Esophagus muscularis mucosa (tissue), 4 donors: ENCODE results near the gene RBM17. TPM values are rescaled to one million over a fixed set of nuclear protein-coding genes. Genes with fewer than 3 reads are reported as not detected.

ENCODE experiments used
- DNase-seq: peaks from one replicate; pipeline ENCODE4 v3.0.0-alpha.2; 2017; ENCODE audit errors: extremely low spot score
- H3K27ac ChIP-seq, 4 donors: fragments of 200-600 bp; sonication (generic); replicated peaks in 1 of 4; 1 replicate in 3 of 4; 2 replicates in 1 of 4; pipeline ENCODE4 v1.5.1; 2016 to 2019; ENCODE audit warnings: mild to moderate bottlenecking in 1 of 4
- H3K27me3 ChIP-seq, 4 donors: fragments of 200-600 bp; sonication (generic); one replicate each; pipeline versions ENCODE4 v1.5.1 to v1.6.0; 2016 to 2019
- H3K36me3 ChIP-seq, 4 donors: fragments of 200-600 bp; sonication (generic); one replicate each; pipeline ENCODE4 v1.5.1; 2016 to 2019
- H3K4me1 ChIP-seq, 4 donors: fragments of 200-600 bp; sonication (generic); one replicate each; pipeline ENCODE4 v1.5.1; 2016 to 2019
- H3K4me3 ChIP-seq, 4 donors: fragments of 200-600 bp; sonication (generic); 1 replicate in 2 of 4; 2 replicates in 2 of 4; pipeline ENCODE4 v1.5.1; 2016 to 2019; ENCODE audit warnings: mild to moderate bottlenecking in 4 of 4, moderate library complexity in 1 of 4
- H3K9me3 ChIP-seq, 4 donors: fragments of 200-600 bp; sonication (generic); 1 replicate in 3 of 4; 2 replicates in 1 of 4; pipeline ENCODE4 v1.5.1; 2016 to 2019
- EP300 ChIP-seq: sonication (generic); formaldehyde crosslinking; IDR thresholded peaks from one replicate; pipeline ENCODE4 v1.6.1; 2017; ENCODE audit warnings: antibody characterized with exemption
- POLR2A ChIP-seq: fragments of 450-650 bp; IDR thresholded peaks from one replicate; pipeline ENCODE4 v1.6.1; 2017; ENCODE audit warnings: antibody characterized with exemption, moderate library complexity, mild to moderate bottlenecking, low read depth
- POLR2AphosphoS5 ChIP-seq, 2 donors: sonication (generic); formaldehyde crosslinking; IDR thresholded peaks; one replicate each; pipeline ENCODE4 v1.6.1; 2017; ENCODE audit warnings: antibody characterized with exemption in 2 of 2
- WGBS: methylation state at CpG from one replicate; pipeline ENCODE4 v1.1.5; 2018; 5-methylcytosine and 5-hydroxymethylcytosine counted together
- intact Hi-C: fragments of 100-400 bp; cut with DNase I; formaldehyde crosslinking; loops from one replicate; pipeline ENCODE4 v1.15.1; 2023
- total RNA-seq, 4 donors: library from RNA; depleted of rRNA; stranded (reverse); fragments of >200 nt; gene quantifications; one replicate each; pipeline versions ENCODE4 v1.1.0 to v1.2.1, GENCODE V29; 2016
- TF ChIP-seq, protein P1 (sequence below), 3 experiments: fragments of 200-600 bp in 2 of 3; fragments of 450-650 bp in 1 of 3; sonication (generic) in 2 of 3; IDR thresholded peaks; one replicate each; pipeline ENCODE4 v1.5.1; 2017 to 2019; ENCODE audit warnings: antibody characterized with exemption in 3 of 3, mild to moderate bottlenecking in 2 of 3, moderate library complexity in 1 of 3

The RBM17 gene
- total RNA-seq, 4 donors from 2014 or later: 48.5 to 72.9 (median 59.5) TPM

- intact Hi-C loops: no loop called here
- H3K36me3 ChIP-seq: no peaks in the 10 kb centered on the region
- no peaks in the 10 kb centered on the region for H3K4me1 ChIP-seq
- no peaks in the 10 kb centered on the region for H3K9me3 ChIP-seq
- WGBS: 84% methylated on average over 6 of the region's 6 CpGs
- H3K27me3 ChIP-seq: peaks cover 0 to 37% (median 0%) of the 10 kb centered on the region in 4 donors
- no peak overlapping the region for H3K27ac ChIP-seq
- TF ChIP-seq POLR2A: no peak
- no peak for TF ChIP-seq EP300
- TF ChIP-seq, protein P1, sequence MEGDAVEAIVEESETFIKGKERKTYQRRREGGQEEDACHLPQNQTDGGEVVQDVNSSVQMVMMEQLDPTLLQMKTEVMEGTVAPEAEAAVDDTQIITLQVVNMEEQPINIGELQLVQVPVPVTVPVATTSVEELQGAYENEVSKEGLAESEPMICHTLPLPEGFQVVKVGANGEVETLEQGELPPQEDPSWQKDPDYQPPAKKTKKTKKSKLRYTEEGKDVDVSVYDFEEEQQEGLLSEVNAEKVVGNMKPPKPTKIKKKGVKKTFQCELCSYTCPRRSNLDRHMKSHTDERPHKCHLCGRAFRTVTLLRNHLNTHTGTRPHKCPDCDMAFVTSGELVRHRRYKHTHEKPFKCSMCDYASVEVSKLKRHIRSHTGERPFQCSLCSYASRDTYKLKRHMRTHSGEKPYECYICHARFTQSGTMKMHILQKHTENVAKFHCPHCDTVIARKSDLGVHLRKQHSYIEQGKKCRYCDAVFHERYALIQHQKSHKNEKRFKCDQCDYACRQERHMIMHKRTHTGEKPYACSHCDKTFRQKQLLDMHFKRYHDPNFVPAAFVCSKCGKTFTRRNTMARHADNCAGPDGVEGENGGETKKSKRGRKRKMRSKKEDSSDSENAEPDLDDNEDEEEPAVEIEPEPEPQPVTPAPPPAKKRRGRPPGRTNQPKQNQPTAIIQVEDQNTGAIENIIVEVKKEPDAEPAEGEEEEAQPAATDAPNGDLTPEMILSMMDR (IDR thresholded peaks at IDR 0.05): no peak
- no peak for TF ChIP-seq POLR2AphosphoS5 (IDR thresholded peaks at IDR 0.05)
- no peak for DNase-seq
- no peak overlapping the region for H3K4me3 ChIP-seq
Measured at GRCh38 chr10:6135039-6135438, 46.2 kb downstream of the RBM17 start.

DNA sequence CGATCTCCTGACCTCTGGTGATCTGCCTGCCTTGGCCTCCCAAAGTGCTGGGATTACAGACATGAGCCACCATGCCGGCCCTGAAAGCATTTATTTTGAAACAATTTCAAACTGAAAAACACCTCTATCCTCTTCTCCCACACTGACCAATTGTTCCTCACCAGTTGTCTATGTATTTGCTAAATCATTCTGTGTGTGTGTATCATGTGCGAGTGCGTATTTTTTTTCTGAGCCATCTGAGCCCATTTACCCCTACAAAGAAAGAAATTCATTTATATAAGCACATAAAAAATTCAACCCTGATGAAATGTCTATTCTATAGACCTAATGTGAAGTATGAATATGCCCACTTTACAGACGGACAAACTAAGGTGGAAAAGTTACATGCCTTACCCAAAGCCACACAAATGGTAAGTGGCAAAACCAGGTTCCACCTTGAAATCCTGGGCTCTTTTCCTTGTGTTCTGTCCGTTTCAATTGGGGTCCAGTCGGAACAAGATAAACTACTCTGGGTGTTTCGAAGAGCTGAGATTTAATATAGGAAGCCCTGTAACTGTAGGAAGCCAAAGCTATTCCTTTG lies 46.8 kb downstream of the RBM17 start:
- no peaks in the 10 kb centered on the region for H3K36me3 ChIP-seq
- H3K27me3 ChIP-seq: peaks cover 0 to 43% (median 0%) of the 10 kb centered on the region in 4 donors
- no peak overlapping the region for H3K4me3 ChIP-seq
- TF ChIP-seq POLR2AphosphoS5 (IDR thresholded peaks at IDR 0.05) (no peak), POLR2A (no peak), EP300 (no peak)
- TF ChIP-seq, protein P1 (IDR thresholded peaks at IDR 0.05): no peak
- WGBS: 87% methylated on average over 8 of the region's 8 CpGs
- H3K4me1 ChIP-seq: peaks cover 0 to 5% (median 0%) of the 10 kb centered on the region in 4 donors
- H3K27ac ChIP-seq: no peak overlapping the region
- no peaks in the 10 kb centered on the region for H3K9me3 ChIP-seq
- DNase-seq: no peak
- intact Hi-C loops: no loop called here

GRCh38 chr10:6136215-6137201 lies 47.7 kb downstream of the RBM17 start:
- Histone ChIP-seq H3K9me3 (no peaks in the 10 kb centered on the region), H3K36me3 (no peaks in the 10 kb centered on the region), H3K4me1 (peaks cover 0 to 8% (median 0%) of the 10 kb centered on the region in 4 donors), H3K27ac (no peak overlapping the region), H3K27me3 (peaks cover 0 to 41% (median 0%) of the 10 kb centered on the region in 4 donors), H3K4me3 (no peak overlapping the region)
- TF ChIP-seq EP300 (no peak), POLR2A (no peak), POLR2AphosphoS5 (IDR thresholded peaks at IDR 0.05) (no peak)
- TF ChIP-seq, protein P1 (IDR thresholded peaks at IDR 0.05): no peak
- intact Hi-C loops: no loop called here
- no peak for DNase-seq
- 73% methylated on average over 13 of the region's 20 CpGs for WGBS

- TF ChIP-seq EP300: no peak
- no peak for TF ChIP-seq POLR2A
- TF ChIP-seq POLR2AphosphoS5 (IDR thresholded peaks at IDR 0.05): no peak
- TF ChIP-seq, protein P1 (IDR thresholded peaks at IDR 0.05): no peak
- no peak for DNase-seq
- no peaks in the 10 kb centered on the region for H3K36me3 ChIP-seq
- intact Hi-C loops: no loop called here
- peaks cover 0 to 31% (median 0%) of the 10 kb centered on the region in 4 donors for H3K27me3 ChIP-seq
- H3K4me3 ChIP-seq: no peak overlapping the region
- no peak overlapping the region for H3K27ac ChIP-seq
- no peaks in the 10 kb centered on the region for H3K9me3 ChIP-seq
- H3K4me1 ChIP-seq: peaks cover 0 to 8% (median 0%) of the 10 kb centered on the region in 4 donors
- 91% methylated on average over 11 of the region's 11 CpGs for WGBS
Measured at GRCh38 chr10:6138456-6138855, 49.6 kb downstream of the RBM17 start.
